NK-92 (cell line): ENCODE data around the gene ENPP6.
"Not testable (repeated sequence)": the region's sequence is repeated elsewhere in the genome, so short reads cannot be mapped to it uniquely, and the experiment has no call there.

Source experiments
- DNase-seq: peaks from one replicate; lab custom pipeline; 2025; ENCODE audit not compliant: unreplicated experiment; lab: John Stamatoyannopoulos, UW

ENPP6 gene

GRCh38 chr4:184150102-184150839, 67.4 kb downstream of the ENPP6 start:
- DNase-seq, result no peak

- DNase-seq, result no peak
These were observed 68.7 kb downstream of the ENPP6 start for GRCh38 chr4:184148738-184149637.

- DNase-seq, result no peak
These were observed 69.6 kb downstream of the ENPP6 start for GRCh38 chr4:184147858-184148737.

GRCh38 chr4:184146951-184147350, 70.7 kb downstream of the ENPP6 start:
- no peak for DNase-seq

GRCh38 chr4:184145596-184145995, 72.1 kb downstream of the ENPP6 start:
- no peak for DNase-seq

GRCh38 chr4:184143770-184144564, 73.7 kb downstream of the ENPP6 start:
- DNase-seq, result no peak

GRCh38 chr4:184142121-184143000, 75.3 kb downstream of the ENPP6 start:
- no peak for DNase-seq

- not testable (repeated sequence) for DNase-seq
These were observed 76.8 kb downstream of the ENPP6 start for GRCh38 chr4:184140901-184141300.

- DNase-seq, result no peak
These were observed 81.1 kb downstream of the ENPP6 start for GRCh38 chr4:184136525-184136924.

- DNase-seq, result no peak
These were observed 90.9 kb downstream of the ENPP6 start for GRCh38 chr4:184126800-184127199.

GRCh38 chr4:184122631-184123408, 94.9 kb downstream of the ENPP6 start:
- no peak for DNase-seq

GRCh38 chr4:184120549-184121127, 97.0 kb downstream of the ENPP6 start:
- no peak for DNase-seq

- DNase-seq, result no peak
These were observed 99.9 kb downstream of the ENPP6 start for GRCh38 chr4:184117662-184118199.

GRCh38 chr4:184115399-184115798, 102.3 kb downstream of the ENPP6 start:
- no peak for DNase-seq

GRCh38 chr4:184114431-184114830, 103.2 kb downstream of the ENPP6 start:
- no peak for DNase-seq

- no peak for DNase-seq
These were observed 105.6 kb downstream of the ENPP6 start for GRCh38 chr4:184112006-184112550.

- DNase-seq, result no peak
These were observed 106.3 kb downstream of the ENPP6 start for GRCh38 chr4:184111233-184111832.
